Right renal pelvis (tissue), 4 donors: ENCODE measurements around the gene ANKRD26. TPM values are rescaled to one million over a fixed set of nuclear protein-coding genes. Genes with fewer than 3 reads are reported as not detected.

Source experiments
- DNase-seq, 4 donors: peaks; one replicate each; pipeline ENCODE4 v3.0.0-alpha.2; 2013; ENCODE audit warnings: low read depth in 4 of 4, low spot score in 3 of 4, missing footprints in 1 of 4
- polyA plus RNA-seq, 4 donors: library from polyadenylated mRNA; unstranded; fragments of 120-200 nt; gene quantifications; one replicate each; pipeline ENCODE4 v1.2.1, GENCODE V29; 2013; ENCODE audit not compliant: insufficient read length in 4 of 4

The ANKRD26 gene
- polyA plus RNA-seq, 4 donors = 12.7 to 17.5 (median 13.3) TPM

GRCh38 chr10:27022048-27022447 is 78.2 kb downstream of the ANKRD26 start:
- DNase-seq = no peak

GRCh38 chr10:27020243-27020642 is 80.1 kb downstream of the ANKRD26 start:
- no peak for DNase-seq

GRCh38 chr10:27019827-27020226 is 80.5 kb downstream of the ANKRD26 start:
- DNase-seq = no peak

GRCh38 chr10:26997610-26998009 is 102.7 kb downstream of the ANKRD26 start:
- no peak for DNase-seq

- no peak for DNase-seq
These were observed 105.6 kb downstream of the ANKRD26 start for GRCh38 chr10:26994743-26995142.

- DNase-seq = no peak
These were observed 112.4 kb downstream of the ANKRD26 start for GRCh38 chr10:26987851-26988250.

- DNase-seq = no peak
These were observed 117.1 kb downstream of the ANKRD26 start for GRCh38 chr10:26983156-26983555.

- no peak for DNase-seq
These were observed 118.2 kb downstream of the ANKRD26 start for GRCh38 chr10:26982058-26982457.

- no peak for DNase-seq
These were observed 119.0 kb downstream of the ANKRD26 start for GRCh38 chr10:26981232-26981824.

- no peak for DNase-seq
These were observed 121.8 kb downstream of the ANKRD26 start for GRCh38 chr10:26978519-26978918.

GRCh38 chr10:26977635-26978034 is 122.7 kb downstream of the ANKRD26 start:
- no peak for DNase-seq

GRCh38 chr10:26970667-26971066 is 129.6 kb downstream of the ANKRD26 start:
- DNase-seq = no peak

- no peak for DNase-seq
These were observed 131.0 kb downstream of the ANKRD26 start for GRCh38 chr10:26969145-26969926.

- DNase-seq = no peak
These were observed 137.5 kb downstream of the ANKRD26 start for GRCh38 chr10:26962835-26963234.

GRCh38 chr10:26960308-26960707 is 140.0 kb downstream of the ANKRD26 start:
- no peak for DNase-seq

- DNase-seq = no peak
These were observed 140.5 kb downstream of the ANKRD26 start for GRCh38 chr10:26959841-26960240.

Other genes starting within 250 kb of the ANKRD26 start
- gene ABI1, start 239.5 kb downstream of the ANKRD26 start, polyA plus RNA-seq = 10 to 100 TPM; 64.3 to 74.3 (median 72.3) TPM
- gene YME1L1, start 53.9 kb upstream of the ANKRD26 start, polyA plus RNA-seq = 100 to 1,000 TPM; 123 to 139 (median 132) TPM
- 10 to 100 TPM; 10.4 to 17.3 (median 15.2) TPM for gene MASTL, start 54.9 kb upstream of the ANKRD26 start, polyA plus RNA-seq
- 10 to 100 TPM; 34.1 to 43.8 (median 41.2) TPM for gene ACBD5, start 140.3 kb upstream of the ANKRD26 start, polyA plus RNA-seq